Esophagus squamous epithelium (tissue), 5 donors: Measurements from ENCODE around the gene OR2J1. TPM values are rescaled to one million over a fixed set of nuclear protein-coding genes. Genes with fewer than 3 reads are reported as not detected.
"Not testable (repeated sequence)": the region's sequence is repeated elsewhere in the genome, so short reads cannot be mapped to it uniquely, and the experiment has no call there.

Experiments
- DNase-seq: peaks from one replicate; lab custom pipeline; 2025; lab: John Stamatoyannopoulos, UW
- H3K27ac ChIP-seq, 4 donors: fragments of 200-600 bp; sonication (generic); one replicate each; pipeline ENCODE4 v1.5.1; 2016 to 2019; ENCODE audit warnings: mild to moderate bottlenecking in 1 of 4
- H3K27me3 ChIP-seq, 4 donors: fragments of 200-600 bp; sonication (generic); 1 replicate in 3 of 4; 2 replicates in 1 of 4; pipeline versions ENCODE4 v1.5.1 to v1.6.0; 2017 to 2021; ENCODE audit warnings: antibody characterized with exemption in 1 of 4
- H3K36me3 ChIP-seq, 3 donors: fragments of 200-600 bp; sonication (generic); one replicate each; pipeline ENCODE4 v1.5.1; 2016 to 2019
- H3K4me1 ChIP-seq, 3 donors: fragments of 200-600 bp; sonication (generic); one replicate each; pipeline ENCODE4 v1.5.1; 2017 to 2019
- H3K4me3 ChIP-seq, 4 donors: fragments of 200-600 bp; sonication (generic); 1 replicate in 3 of 4; 2 replicates in 1 of 4; pipeline ENCODE4 v1.5.1; 2016 to 2019; ENCODE audit warnings: mild to moderate bottlenecking in 2 of 4, moderate library complexity in 1 of 4
- H3K9me3 ChIP-seq, 3 donors: fragments of 200-600 bp; sonication (generic); one replicate each; pipeline ENCODE4 v1.5.1; 2016 to 2019
- POLR2A ChIP-seq, 4 donors: fragments of 450-650 bp; IDR thresholded peaks; one replicate each; pipeline ENCODE4 v1.6.1; 2017; ENCODE audit warnings: antibody characterized with exemption in 4 of 4, mild to moderate bottlenecking in 4 of 4, moderate library complexity in 3 of 4
- WGBS, 2 donors: methylation state at CpG; one replicate each; pipeline ENCODE4 v1.1.5; 2018; 5-methylcytosine and 5-hydroxymethylcytosine counted together
- intact Hi-C: fragments of 100-400 bp; cut with DNase I; formaldehyde crosslinking; loops from one replicate; pipeline ENCODE4 v1.15.0; 2022
- total RNA-seq, 4 donors: library from RNA; depleted of rRNA; stranded (reverse); fragments of >200 nt; gene quantifications; one replicate each; pipeline ENCODE4 v1.1.0, GENCODE V29; 2016
- TF ChIP-seq, protein P1 (sequence below), 6 experiments: fragments of 450-650 bp in 4 of 6; fragments of 200-600 bp in 2 of 6; sonication (generic) in 2 of 6; IDR thresholded peaks; one replicate each; pipeline ENCODE4 v1.5.1; 2016 to 2019; ENCODE audit warnings: antibody characterized with exemption in 6 of 6, mild to moderate bottlenecking in 4 of 6, moderate library complexity in 4 of 6
- donor health status: DM: yes; HTN: yes; CAD: no.

The OR2J1 gene
- total RNA-seq, 4 donors from 2014 or later, result not detected

DNA sequence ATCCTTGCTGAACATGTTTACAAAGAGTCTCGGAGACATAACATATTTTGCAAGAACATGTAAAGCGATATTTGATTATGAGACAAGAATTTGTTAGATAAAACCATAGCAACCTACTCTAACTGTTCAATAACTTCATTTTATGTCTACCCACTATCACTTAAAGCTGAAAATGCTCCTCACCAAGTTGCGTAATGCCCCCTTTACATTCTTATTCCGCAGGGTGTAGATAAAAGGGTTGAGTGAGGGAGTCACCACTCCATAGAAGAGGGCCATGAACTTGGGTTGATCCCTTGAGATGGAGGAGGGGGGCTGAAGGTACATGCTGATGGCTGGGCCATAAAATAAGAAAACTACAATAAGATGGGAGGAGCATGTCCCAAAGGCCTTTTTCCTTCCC, 38.4 kb downstream of the OR2J1 start:
- Histone ChIP-seq H3K27me3 (no peaks in the 10 kb centered on the region), H3K4me3 (no peak overlapping the region), H3K9me3 (no peaks in the 10 kb centered on the region), H3K36me3 (no peaks in the 10 kb centered on the region), H3K4me1 (no peaks in the 10 kb centered on the region), H3K27ac (no peak overlapping the region)
- no peak for DNase-seq
- TF ChIP-seq POLR2A (IDR thresholded peaks at IDR 0.05), result no peak
- TF ChIP-seq, protein P1, sequence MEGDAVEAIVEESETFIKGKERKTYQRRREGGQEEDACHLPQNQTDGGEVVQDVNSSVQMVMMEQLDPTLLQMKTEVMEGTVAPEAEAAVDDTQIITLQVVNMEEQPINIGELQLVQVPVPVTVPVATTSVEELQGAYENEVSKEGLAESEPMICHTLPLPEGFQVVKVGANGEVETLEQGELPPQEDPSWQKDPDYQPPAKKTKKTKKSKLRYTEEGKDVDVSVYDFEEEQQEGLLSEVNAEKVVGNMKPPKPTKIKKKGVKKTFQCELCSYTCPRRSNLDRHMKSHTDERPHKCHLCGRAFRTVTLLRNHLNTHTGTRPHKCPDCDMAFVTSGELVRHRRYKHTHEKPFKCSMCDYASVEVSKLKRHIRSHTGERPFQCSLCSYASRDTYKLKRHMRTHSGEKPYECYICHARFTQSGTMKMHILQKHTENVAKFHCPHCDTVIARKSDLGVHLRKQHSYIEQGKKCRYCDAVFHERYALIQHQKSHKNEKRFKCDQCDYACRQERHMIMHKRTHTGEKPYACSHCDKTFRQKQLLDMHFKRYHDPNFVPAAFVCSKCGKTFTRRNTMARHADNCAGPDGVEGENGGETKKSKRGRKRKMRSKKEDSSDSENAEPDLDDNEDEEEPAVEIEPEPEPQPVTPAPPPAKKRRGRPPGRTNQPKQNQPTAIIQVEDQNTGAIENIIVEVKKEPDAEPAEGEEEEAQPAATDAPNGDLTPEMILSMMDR (IDR thresholded peaks at IDR 0.05), result no peak
- intact Hi-C loops, result no loop called here
- 81 to 84% methylated on average over 4 of the region's 4 CpGs for WGBS, 2 donors

- no peaks in the 10 kb centered on the region for H3K4me1 ChIP-seq
- intact Hi-C loops, result no loop called here
- 85 to 87% methylated on average over 1 of the region's 1 CpG for WGBS, 2 donors
- H3K9me3 ChIP-seq, result no peaks in the 10 kb centered on the region
- no peak for DNase-seq
- H3K27ac ChIP-seq, result no peak overlapping the region
- no peak for TF ChIP-seq POLR2A (IDR thresholded peaks at IDR 0.05)
- TF ChIP-seq, protein P1 (IDR thresholded peaks at IDR 0.05), result no peak
- no peak overlapping the region for H3K4me3 ChIP-seq
- no peaks in the 10 kb centered on the region for H3K27me3 ChIP-seq
- H3K36me3 ChIP-seq, result no peaks in the 10 kb centered on the region
Observed at GRCh38 chr6:29141606-29142005, 42.3 kb downstream of the OR2J1 start.

DNA sequence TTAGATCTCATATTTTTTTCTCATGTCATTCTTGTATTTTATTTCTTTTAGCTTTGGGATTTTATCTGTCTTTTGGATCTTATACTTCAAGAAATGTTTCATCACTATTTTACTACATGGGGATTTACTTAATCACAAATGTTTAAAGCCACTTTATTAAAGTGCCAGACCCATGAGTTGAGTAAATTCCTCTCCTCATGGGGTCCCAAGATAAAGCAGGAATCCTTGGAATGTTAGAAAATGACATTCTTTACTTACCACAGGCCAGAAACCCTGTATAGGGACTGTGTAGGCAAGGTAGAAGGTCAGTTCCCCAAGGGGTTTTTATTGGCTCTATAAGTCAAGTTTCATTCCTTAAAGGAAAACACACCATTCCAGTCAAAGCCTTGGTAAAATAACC, 43.0 kb downstream of the OR2J1 start:
- no peak for TF ChIP-seq POLR2A (IDR thresholded peaks at IDR 0.05)
- TF ChIP-seq, protein P1 (IDR thresholded peaks at IDR 0.05), result no peak
- no peak for DNase-seq
- no peak overlapping the region for H3K27ac ChIP-seq
- no peaks in the 10 kb centered on the region for H3K27me3 ChIP-seq
- no peaks in the 10 kb centered on the region for H3K4me1 ChIP-seq
- no peak overlapping the region for H3K4me3 ChIP-seq
- H3K9me3 ChIP-seq, result no peaks in the 10 kb centered on the region
- H3K36me3 ChIP-seq, result no peaks in the 10 kb centered on the region
- intact Hi-C loops, result no loop called here

GRCh38 chr6:29146179-29146578, 46.9 kb downstream of the OR2J1 start:
- Histone ChIP-seq H3K27me3 (no peaks in the 10 kb centered on the region), H3K9me3 (no peaks in the 10 kb centered on the region), H3K27ac (no peak overlapping the region), H3K4me1 (no peaks in the 10 kb centered on the region), H3K4me3 (no peak overlapping the region), H3K36me3 (no peaks in the 10 kb centered on the region)
- WGBS, 2 donors, result 43 to 60% methylated on average over 2 of the region's 2 CpGs
- DNase-seq, result no peak
- intact Hi-C loops, result no loop called here
- TF ChIP-seq, protein P1 (IDR thresholded peaks at IDR 0.05), result no peak
- TF ChIP-seq POLR2A (IDR thresholded peaks at IDR 0.05), result no peak

GRCh38 chr6:29147074-29147473, 47.8 kb downstream of the OR2J1 start:
- H3K36me3 ChIP-seq, result no peaks in the 10 kb centered on the region
- DNase-seq, result no peak
- no peaks in the 10 kb centered on the region for H3K27me3 ChIP-seq
- intact Hi-C loops, result no loop called here
- H3K27ac ChIP-seq, result no peak overlapping the region
- H3K4me1 ChIP-seq, result no peaks in the 10 kb centered on the region
- WGBS, 2 donors, result 89% methylated on average over 3 of the region's 3 CpGs
- no peak overlapping the region for H3K4me3 ChIP-seq
- H3K9me3 ChIP-seq, result no peaks in the 10 kb centered on the region
- TF ChIP-seq, protein P1 (IDR thresholded peaks at IDR 0.05), result no peak
- no peak for TF ChIP-seq POLR2A (IDR thresholded peaks at IDR 0.05)

DNA sequence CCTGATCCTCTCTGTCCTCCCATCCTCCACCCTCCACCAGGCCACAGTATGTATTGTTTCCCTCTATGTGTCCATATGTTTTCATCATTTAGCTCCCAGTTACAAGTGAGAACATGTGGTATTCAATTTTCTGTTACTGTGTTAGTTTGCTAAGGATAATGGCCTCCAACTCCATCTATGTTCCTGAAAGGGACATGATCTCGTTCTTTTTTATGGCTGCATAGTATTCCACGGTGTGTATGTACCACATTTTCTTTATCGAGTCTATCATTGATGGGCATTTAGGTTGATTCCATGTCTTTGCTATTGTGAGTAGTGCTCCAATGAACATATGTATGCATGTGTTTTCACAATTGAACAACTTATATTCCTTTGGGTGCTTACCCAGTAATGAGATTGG, 50.2 kb downstream of the OR2J1 start:
- H3K4me1 ChIP-seq, H3K27me3 ChIP-seq, H3K27ac ChIP-seq, DNase-seq, H3K36me3 ChIP-seq, intact Hi-C loops, H3K4me3 ChIP-seq, H3K9me3 ChIP-seq: not testable (repeated sequence)
- WGBS, 2 donors, result 59 to 63% methylated on average over 3 of the region's 3 CpGs
